HCT116 (cell line): Measurements from ENCODE around the gene SOCS7.

Experiments
- ELF1 ChIP-seq: IDR thresholded peaks from 2 replicates; pipeline ENCODE4 v1.6.1; 2012; ENCODE audit warnings: low read depth, borderline replicate concordance
- EZH2 ChIP-seq: fragments of 200-600 bp; sonication (generic); IDR thresholded peaks from 2 replicates; pipeline ENCODE4 v1.6.1; 2017; ENCODE audit warnings: antibody characterized with exemption, mixed run types
- POLR2A ChIP-seq: IDR thresholded peaks from 2 replicates; pipeline ENCODE4 v1.7.0; 2011; ENCODE audit warnings: borderline replicate concordance; ENCODE audit not compliant: insufficient read depth, insufficient read length; ENCODE audit errors: extremely low read depth
- POLR2AphosphoS5 ChIP-seq: IDR thresholded peaks from 2 replicates; pipeline ENCODE4 v1.6.1; 2011; ENCODE audit warnings: mild to moderate bottlenecking, low read depth, low read length, moderate library complexity
- RAD21 ChIP-seq: IDR thresholded peaks from 2 replicates; pipeline ENCODE4 v1.6.1; 2012; ENCODE audit warnings: low read depth, mild to moderate bottlenecking
- SIN3A ChIP-seq: IDR thresholded peaks from 2 replicates; pipeline ENCODE4 v1.6.1; 2012; ENCODE audit warnings: low read depth
- SRF ChIP-seq: IDR thresholded peaks from 2 replicates; pipeline ENCODE4 v1.6.1; 2012; ENCODE audit warnings: low read depth
- TCF7L2 ChIP-seq: IDR thresholded peaks from 2 replicates; pipeline ENCODE4 v1.7.0; 2011; ENCODE audit warnings: borderline replicate concordance, inconsistent platforms; ENCODE audit not compliant: insufficient read depth, insufficient read length; ENCODE audit errors: extremely low read depth
- YY1 ChIP-seq: IDR thresholded peaks from 2 replicates; pipeline ENCODE4 v1.6.1; 2011; ENCODE audit warnings: low read length, low read depth, moderate library complexity, mild to moderate bottlenecking; ENCODE audit not compliant: insufficient replicate concordance; ENCODE audit errors: extremely low read depth
- ZFX ChIP-seq: fragments of 450-650 bp; IDR thresholded peaks from 2 replicates; pipeline ENCODE4 v1.6.1; 2017
- TF ChIP-seq, protein P1 (sequence below), 3 experiments: fragments of 200-600 bp in 1 of 3; sonication (generic) in 1 of 3; IDR thresholded peaks in 2 of 3; conservative IDR thresholded peaks in 1 of 3; 2 replicates each; pipeline ENCODE4 v1.5.1; 2012 to 2017; ENCODE audit warnings: low read depth in 2 of 3, low read length in 2 of 3, antibody characterized with exemption in 1 of 3, borderline replicate concordance in 1 of 3, control low read depth in 1 of 3, mild to moderate bottlenecking in 1 of 3, mixed read lengths in 1 of 3, mixed run types in 1 of 3, moderate library complexity in 1 of 3; ENCODE audit not compliant: insufficient read depth in 1 of 3
- TF ChIP-seq, protein P2 (sequence below): IDR thresholded peaks from 2 replicates; pipeline ENCODE4 v1.6.1; 2012; ENCODE audit warnings: low read depth
- TF ChIP-seq, protein P3 (sequence below): IDR thresholded peaks from 2 replicates; pipeline ENCODE4 v1.6.1; 2012

DNA sequence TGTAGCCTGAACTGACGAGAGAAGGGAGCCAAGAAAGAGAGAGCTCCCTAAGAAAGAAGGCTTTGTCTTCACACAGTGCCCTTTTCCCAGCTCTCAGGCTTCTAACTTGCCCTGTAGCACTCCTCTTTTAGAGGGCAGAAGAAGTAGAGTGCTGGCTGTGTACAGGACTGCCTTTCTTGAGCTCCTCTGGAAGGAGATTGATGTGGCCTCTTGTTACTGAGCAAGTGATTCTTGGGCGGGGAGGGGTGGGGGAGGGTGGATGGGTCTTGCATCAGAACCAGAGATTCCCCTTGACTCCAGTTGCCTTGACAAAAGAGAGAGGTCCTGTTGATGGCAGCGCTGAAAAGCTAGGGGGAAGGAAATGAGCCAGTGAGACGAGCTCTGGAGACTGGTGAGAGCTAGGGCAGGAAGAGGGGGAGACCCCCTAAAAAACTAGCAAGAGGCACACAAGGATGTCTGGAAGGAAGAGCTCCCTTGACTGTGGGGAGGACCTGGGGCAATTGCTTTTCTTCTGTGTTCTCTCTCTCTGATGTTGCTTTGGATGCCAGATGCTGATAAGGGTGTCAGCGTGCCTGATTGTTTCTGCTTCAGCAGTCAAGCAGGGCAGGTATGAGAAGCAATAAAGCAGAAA, 26.3 kb upstream of the SOCS7 start:
- TF ChIP-seq, protein P1, sequence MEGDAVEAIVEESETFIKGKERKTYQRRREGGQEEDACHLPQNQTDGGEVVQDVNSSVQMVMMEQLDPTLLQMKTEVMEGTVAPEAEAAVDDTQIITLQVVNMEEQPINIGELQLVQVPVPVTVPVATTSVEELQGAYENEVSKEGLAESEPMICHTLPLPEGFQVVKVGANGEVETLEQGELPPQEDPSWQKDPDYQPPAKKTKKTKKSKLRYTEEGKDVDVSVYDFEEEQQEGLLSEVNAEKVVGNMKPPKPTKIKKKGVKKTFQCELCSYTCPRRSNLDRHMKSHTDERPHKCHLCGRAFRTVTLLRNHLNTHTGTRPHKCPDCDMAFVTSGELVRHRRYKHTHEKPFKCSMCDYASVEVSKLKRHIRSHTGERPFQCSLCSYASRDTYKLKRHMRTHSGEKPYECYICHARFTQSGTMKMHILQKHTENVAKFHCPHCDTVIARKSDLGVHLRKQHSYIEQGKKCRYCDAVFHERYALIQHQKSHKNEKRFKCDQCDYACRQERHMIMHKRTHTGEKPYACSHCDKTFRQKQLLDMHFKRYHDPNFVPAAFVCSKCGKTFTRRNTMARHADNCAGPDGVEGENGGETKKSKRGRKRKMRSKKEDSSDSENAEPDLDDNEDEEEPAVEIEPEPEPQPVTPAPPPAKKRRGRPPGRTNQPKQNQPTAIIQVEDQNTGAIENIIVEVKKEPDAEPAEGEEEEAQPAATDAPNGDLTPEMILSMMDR (IDR thresholded peaks at IDR 0.05 in 2 of 3, conservative IDR thresholded peaks at IDR 0.05 in 1 of 3; ENCODE audit: borderline replicate concordance in 1 of 3, insufficient read depth in 1 of 3, low read depth in 2 of 3, low read length in 2 of 3) = no peak
- TF ChIP-seq SIN3A (no peak), EZH2 (no peak), ELF1 (no peak), POLR2A (no peak), TCF7L2 (no peak), RAD21 (no peak), SRF (no peak), POLR2AphosphoS5 (no peak), ZFX (no peak), YY1 (no peak)
- TF ChIP-seq, protein P2, sequence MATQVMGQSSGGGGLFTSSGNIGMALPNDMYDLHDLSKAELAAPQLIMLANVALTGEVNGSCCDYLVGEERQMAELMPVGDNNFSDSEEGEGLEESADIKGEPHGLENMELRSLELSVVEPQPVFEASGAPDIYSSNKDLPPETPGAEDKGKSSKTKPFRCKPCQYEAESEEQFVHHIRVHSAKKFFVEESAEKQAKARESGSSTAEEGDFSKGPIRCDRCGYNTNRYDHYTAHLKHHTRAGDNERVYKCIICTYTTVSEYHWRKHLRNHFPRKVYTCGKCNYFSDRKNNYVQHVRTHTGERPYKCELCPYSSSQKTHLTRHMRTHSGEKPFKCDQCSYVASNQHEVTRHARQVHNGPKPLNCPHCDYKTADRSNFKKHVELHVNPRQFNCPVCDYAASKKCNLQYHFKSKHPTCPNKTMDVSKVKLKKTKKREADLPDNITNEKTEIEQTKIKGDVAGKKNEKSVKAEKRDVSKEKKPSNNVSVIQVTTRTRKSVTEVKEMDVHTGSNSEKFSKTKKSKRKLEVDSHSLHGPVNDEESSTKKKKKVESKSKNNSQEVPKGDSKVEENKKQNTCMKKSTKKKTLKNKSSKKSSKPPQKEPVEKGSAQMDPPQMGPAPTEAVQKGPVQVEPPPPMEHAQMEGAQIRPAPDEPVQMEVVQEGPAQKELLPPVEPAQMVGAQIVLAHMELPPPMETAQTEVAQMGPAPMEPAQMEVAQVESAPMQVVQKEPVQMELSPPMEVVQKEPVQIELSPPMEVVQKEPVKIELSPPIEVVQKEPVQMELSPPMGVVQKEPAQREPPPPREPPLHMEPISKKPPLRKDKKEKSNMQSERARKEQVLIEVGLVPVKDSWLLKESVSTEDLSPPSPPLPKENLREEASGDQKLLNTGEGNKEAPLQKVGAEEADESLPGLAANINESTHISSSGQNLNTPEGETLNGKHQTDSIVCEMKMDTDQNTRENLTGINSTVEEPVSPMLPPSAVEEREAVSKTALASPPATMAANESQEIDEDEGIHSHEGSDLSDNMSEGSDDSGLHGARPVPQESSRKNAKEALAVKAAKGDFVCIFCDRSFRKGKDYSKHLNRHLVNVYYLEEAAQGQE = no peak
- TF ChIP-seq, protein P3, sequence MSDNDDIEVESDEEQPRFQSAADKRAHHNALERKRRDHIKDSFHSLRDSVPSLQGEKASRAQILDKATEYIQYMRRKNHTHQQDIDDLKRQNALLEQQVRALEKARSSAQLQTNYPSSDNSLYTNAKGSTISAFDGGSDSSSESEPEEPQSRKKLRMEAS = no peak
